COLO668 (cell line): ENCODE data around the gene RGR.
"Not testable (repeated sequence)": the region's sequence is repeated elsewhere in the genome, so short reads cannot be mapped to it uniquely, and the experiment has no call there.

Experiments used
- DNase-seq: peaks from one replicate; lab custom pipeline; 2025; ENCODE audit not compliant: unreplicated experiment; lab: John Stamatoyannopoulos, UW

RGR gene

DNA sequence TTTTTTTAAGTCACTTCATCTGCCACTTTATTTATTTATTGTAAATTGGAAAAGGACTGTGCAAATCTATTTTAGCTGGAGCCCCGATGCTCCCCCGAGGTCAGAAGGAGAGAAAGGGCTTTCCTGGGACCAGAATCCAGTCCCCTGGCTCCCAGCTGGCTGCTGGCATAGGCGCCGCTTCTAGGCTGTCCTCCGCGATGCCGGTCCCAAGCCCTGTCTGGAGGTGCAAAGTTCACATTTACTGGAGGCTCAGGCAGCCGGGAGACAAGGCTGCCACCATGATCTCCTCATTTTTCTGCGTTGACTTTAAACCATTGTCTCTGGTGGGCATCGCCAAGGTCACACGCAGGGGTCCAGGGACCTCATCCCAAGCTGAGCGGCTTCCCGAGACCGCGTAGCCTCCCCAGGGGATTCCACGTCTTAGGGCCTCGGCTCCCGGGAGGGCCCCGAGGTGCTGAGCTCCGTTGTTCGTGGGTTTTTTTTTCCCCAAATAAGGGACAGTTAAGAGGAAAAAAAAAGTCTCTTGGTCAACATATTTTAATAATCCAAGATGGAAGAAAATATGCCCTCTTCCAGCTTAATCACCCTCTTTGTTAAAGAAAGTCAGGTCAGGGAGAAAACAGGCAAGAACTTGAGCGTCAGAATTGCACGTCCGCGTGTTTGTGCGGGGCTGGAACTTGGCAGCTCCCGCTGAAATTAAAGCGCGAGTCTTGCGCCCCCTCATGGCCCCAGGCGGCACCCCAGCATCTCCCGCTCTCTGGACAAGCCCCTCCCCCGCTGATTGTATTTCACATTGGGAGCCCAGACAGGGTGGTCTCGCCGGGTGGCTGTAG lies 11.9 kb downstream of the RGR start:
- peak; percentile 23 for DNase-seq

DNA sequence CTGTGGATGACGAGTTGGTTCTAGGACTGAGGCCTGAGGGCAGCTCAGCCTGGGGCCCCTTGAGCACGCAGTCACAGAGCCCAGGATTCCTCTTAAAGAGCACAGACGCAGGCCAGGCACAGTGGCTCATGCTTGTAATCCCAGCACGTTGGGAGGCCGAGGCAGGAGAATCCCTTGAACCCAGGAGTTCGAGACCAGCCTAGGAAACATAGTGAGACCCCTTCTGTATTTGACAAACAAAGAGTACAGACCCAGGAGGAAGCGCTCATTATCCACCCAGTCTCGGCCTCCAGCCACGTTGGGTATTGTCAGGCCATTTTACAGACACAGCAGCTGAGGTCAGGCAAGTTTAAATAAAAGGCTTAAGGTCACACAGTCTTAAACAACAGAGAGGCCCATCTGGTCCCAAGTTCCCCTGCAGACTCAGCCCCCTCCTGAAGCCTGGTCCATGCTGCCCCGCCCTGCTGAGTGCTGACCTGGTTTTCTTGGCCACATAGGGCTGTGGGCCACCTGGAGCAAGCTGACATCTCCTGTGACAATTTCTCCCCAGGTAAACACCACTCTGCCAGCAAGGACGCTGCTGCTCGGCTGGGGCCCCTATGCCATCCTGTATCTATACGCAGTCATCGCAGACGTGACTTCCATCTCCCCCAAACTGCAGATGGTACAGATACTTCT lies 12.6 kb downstream of the RGR start:
- DNase-seq, result no peak

DNA sequence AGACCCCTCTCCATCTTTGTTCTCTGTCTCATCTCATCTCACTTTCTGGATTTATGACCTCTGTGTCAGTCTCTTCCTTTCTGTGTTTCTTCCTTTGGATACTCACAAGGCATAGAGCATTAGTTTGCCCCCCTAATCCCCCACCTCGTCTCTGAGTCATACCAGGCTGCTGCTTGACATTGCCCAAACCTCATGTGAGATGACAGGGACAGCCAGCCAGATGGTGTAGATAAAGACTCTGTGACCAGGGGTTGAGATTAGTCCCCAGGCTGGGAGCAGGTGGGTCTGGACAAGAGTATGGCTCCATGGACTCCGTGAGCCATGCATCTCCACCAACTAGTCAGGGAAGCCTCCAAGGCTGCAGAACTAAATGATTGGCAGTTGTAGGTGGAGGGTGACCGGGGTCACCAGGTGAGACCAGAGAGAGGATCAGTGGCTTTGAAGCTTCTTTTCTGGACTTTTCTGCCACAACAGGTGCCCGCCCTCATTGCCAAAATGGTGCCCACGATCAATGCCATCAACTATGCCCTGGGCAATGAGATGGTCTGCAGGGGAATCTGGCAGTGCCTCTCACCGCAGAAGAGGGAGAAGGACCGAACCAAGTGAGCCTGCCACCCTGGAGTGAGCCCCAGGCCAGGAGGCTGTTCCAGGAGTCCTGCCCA lies 13.3 kb downstream of the RGR start:
- no peak for DNase-seq

DNA sequence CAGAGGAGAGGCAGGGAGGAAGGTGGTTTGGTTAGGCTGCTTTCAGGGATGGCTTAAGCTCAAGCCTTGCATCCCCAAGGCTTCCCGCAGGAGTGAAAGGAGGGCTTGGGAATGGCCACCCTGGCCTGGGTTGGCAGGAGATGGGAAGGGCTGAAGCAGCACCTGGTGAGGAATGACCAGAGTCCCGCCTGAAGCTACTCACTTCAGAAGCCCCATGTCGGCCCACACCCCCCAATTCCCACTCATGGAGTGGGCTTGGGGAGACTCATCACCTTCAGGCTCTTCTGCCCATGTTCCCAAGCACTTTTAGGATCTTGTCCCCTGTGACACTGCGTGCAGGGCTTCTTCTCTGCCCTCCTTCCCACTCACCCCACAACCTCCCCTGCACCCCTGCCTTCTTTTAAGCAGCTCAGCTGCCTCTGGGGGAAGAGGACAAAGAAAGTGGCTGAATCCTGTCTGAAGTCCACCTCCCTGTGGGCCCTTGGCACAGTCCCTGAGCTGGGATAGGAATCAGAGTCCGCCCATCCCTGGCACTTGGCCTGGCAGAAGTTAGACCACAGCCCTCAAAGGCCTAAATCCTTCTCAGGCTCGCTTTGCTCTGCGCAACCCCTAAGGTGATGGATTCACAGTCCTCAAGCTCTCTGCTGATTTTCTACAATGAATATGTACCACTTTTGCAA lies 16.5 kb downstream of the RGR start:
- DNase-seq, result no peak

DNA sequence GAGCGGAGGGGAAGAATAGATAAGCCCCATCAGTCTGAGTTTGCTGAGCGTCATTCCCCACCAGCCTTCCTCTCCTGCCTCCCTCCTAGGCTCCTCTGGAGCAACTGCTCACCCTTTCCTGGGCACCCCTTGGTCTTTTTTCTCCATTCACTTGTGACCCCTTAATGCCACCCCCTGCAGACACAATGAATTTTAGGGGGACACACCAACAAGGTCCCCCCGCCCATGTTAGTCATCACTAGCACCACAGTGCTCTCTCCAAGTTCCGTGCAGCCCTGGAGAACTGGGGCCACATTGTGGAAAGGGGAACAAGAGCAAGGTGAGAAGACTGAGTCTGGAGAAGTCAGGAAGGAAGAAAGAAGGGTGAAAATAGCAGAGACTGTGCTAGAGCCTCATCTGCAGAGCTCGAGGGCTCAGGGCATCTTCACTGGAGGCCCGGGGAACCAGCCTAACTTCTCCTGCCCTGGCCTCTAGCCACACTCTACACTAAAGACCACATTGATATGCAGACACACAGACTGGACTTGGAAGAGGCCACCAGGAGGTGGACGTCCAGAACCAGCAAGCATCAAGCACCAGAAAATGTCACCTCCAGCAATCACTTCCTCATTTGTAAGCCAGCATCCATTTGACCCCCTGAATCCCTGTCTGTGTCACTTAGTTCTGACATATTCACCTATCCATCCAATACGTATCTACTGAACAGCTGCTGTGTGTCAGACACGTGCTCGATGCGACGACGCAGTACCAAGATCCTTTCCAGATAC lies 17.5 kb downstream of the RGR start:
- DNase-seq, result no peak

DNA sequence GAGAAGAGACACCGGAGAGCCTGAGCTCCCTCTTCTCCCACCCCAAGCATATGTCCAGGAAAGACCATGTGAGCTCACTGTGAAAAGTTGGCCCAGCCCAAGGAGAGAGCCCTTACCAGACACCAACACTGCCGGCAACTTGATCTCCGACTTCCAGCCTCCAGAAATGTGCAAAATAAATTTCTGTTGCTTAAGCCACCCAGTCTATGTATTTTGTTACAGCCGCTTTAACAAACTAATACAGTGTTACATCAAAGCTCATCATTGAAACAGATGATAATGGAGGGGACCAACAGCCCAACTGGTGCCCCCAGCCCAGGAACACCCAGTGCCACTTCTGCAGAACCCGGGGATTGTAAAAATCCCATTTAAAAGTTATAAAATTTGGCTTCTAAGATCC lies 18.9 kb downstream of the RGR start:
- DNase-seq, result no peak

DNA sequence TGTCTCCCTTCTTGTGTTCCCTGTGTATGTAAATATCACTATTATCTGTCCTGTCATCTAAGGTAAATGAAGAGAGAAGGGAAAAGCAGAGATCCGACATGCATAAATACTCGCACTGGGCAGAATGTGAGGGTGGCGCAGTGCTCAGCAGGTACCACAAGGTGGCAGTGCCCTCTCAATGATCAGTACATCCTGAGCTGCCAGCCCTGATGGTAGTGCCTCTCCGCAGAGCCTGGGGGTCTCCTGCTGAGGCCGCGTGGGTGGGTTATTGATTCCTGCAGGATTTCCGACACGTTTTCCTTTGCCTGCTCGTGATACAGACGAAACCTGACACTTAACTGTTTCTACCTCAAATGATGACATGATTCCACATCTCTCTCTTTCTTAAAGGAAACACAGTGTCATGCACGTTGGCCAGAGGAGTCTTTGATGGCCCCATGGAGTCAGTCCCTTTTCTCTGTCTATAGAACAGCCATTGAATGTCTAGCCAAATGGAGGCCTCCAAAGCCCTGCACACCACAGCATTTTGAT lies 19.8 kb downstream of the RGR start:
- peak; percentile 56 for DNase-seq

DNA sequence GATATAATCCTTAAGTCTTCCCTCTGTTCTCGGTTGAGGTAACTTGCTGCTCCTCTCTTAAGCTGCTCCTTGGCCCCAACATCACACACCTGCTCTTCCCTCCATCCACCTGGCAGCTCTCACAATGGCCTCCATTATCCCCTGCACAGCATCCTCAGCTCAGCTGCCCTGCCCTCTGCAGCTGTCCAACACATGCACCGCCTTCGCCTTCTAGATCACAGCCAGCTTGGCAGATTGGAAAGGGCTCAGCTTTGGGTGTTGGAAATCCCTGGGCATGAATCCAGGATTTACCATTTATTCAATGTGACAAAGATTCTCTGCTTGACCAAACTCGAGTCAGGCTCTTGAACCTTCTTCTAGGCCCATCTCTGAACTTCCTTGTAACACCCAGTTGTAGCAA lies 20.6 kb downstream of the RGR start:
- DNase-seq, result peak; percentile 45

DNA sequence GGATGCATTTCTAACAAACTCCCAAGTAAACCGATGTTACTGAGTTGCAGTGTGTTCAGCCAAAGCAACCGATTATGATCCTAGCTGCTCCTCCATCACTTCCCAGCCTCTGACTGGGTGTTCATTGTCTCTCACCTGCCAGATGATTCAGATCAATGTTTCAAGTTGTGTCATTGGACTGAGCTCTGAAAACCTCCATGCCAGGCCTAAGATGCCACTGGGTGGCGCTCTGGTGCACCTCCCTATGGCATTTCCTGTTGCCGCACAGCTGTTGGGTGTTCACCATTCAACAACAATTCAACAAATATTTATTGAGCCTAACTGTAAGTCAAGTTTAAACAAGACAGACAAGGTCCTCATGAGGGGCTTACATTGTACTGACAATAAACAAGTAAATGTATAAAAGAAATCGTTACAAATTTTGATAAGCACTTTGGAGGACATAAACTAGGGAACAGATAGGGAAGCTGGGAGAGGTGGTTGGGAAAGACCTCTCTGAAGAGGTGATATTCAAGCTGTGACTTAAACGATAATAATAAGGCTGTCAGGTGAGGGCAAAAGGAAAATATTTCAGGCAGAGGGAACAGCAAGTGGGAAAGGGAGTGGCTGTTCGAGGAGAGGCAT lies 22.8 kb downstream of the RGR start:
- DNase-seq, result peak; percentile 68

DNA sequence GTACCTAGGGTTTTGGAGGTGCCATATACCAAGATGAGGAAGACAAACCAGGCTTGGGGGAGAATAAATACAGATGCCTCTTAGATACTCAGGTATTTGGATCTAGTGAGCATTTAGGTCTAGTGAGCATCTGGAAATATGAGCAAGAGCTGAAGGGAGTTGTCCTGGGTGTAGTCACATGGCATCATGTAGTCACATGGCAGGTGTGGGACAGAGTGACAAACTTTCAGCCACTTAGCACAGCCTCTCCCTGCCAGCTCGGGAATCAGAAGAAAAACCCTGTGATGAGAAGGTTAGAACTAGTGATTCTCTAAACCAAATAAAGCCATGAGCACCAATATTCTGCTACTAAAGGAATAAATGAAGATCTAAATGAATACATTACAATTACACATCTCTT lies 24.3 kb downstream of the RGR start:
- no peak for DNase-seq

DNA sequence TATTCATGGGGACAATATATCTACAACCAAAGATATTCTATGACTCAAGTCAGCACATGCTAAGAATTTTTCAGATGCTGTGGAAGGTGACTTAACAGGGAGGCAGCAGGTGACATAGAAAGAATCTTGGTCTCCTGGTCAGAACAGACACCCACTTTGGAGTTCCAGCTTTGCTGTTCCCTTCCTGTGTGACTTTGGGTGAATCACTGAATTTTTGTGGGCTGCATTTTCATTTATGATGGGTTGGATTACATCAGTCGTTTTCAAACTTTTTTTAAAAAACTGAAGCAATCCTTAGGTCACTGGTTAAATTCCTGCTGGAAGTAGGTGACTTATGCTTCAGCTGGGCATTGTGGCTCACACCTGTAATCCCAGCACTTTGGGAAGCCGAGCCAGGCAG lies 24.9 kb downstream of the RGR start:
- DNase-seq, result no peak

DNA sequence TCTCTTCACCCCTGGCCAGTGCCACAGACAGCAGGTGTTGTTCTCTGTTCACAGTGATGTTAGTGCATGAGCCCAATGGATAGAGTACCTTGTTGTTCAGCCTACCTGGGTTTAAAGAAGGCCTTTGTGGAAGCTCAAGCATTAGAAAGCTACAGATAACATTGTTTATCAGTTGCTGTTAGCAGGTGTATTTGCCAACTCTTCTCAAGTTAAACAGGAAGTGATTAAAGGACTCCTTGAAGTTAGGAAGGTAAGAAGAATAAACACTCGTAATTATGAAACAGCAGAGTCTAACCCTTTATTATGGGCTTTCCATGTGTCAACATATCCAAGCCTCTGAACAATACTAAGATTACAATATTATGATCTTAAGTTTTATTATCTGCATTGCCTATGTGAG lies 25.9 kb downstream of the RGR start:
- peak; percentile 38 for DNase-seq

DNA sequence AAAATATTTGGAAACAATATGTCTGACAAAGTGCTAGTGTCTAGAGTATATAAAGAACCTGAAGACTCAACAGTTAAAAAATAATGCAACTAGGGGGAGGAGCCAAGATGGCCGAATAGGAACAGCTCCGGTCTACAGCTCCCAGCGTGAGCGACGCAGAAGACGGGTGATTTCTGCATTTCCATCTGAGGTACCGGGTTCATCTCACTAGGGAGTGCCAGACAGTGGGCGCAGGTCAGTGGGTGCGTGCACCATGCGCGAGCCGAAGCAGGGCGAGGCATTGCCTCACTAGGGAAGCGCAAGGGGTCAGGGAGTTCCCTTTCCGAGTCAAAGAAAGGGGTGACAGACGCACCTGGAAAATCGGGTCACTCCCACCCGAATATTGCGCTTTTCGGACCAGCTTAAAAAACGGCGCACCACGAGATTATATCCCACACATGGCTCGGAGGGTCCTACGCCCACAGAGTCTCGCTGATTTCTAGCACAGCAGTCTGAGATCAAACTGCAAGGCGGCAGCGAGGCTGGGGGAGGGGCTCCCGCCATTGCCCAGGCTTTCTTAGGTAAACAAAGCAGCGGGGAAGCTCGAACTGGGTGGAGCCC lies 35.1 kb downstream of the RGR start:
- not testable (repeated sequence) for DNase-seq

DNA sequence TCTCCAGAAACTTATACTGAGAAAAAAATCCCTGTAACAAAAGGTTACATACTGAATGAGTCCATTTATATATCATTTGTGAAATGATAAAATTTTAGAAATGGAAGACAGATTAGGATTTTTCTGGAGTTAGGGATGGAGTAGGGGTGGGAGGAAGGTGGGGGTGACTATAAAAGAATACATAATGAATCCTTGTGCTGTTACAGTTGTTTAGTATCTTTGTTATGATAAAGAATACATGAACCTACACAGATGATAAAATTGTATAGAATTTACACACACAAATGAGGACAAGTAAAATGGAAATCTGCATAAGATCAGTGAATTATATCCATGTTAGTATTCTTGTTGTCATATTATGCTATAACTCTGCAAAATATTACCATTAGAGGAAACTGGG lies 41.8 kb downstream of the RGR start:
- no peak for DNase-seq

DNA sequence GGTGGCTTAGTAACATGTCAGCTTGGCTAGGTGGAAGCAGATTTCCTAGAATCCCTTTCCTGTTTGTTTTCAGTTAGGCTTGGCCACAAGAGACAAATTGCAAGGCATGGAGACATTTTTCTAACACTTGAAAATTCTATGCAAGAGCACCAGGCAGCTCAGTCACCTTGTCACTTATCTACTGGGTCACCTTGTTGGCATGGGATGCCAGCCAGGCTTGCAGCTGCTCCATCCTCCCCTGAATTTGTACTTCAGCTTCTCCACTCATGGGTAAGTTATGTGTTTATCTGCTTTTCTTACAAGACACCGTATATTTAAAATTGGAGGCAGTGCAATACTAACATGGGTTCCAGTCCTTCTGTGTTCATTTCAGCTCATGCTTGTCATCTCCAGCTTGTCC lies 43.3 kb downstream of the RGR start:
- no peak for DNase-seq

DNA sequence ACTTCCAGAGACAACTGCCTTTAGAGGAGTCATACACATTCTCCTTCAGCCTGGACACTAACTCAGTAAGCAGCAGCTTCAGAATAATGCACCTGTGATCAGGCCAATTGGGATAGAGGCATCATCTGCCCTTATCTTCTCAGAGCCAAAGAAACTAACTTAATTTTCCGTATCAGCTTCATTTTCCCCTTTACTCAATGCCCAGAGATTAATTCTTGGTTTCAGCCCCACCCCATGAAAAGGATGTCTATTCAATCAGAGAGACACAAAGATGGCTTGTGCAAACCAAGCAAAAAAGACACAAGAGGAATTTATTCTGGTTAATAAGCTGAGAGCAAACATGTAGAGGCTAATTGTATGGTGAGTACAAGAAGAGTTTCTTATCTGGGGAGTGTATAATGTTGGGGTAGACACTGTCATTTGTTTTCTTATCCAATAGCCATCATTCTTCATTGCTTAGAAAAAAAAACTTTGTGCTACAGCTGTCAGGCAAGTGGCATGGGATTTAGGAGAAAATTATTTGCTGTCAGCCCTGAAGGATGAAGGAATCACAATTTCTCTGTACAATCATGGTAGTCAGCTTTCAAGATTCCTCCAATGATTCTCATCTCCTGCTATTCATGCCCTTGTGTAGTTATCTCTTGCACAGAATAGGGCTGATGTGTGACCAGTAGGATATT lies 44.8 kb downstream of the RGR start:
- DNase-seq, result no peak

DNA sequence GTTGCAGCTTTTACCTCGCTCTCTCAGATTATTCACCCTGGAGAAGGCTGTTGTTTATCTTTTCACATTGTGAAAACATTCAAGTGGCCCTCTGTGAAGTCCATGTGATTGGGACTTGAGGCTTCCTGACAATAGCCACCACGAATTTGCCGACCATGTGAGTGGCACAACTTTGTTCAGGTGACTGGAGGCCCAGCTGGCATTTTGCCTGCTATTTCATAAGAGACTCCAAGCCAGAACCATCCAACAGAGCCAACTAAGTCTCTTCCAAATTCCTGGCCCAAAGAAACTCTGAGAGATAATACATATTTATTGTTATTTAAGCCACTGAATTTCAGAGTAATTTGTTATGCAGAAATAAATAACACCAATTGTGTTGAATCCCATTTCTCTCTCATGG lies 45.4 kb downstream of the RGR start:
- DNase-seq, result no peak

DNA sequence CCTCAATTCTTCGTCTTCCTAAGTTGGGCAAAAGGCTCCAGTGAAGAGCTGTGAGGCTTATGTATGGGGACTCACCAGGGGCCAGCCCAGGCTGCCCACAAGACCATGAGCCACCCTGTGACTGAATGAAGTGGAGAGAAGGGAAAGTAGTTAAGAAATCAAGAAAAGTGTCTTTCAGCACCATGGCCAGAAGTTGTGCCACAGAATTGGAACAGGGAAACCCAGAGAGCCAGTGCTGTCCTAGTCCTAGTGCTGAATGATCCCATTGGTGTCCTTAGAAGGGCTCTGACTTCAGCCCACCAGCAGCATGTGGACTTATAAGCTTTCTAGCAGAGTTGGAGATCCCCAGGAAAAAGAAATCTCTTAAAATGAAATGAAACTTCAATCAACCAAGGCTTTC lies 46.5 kb downstream of the RGR start:
- DNase-seq, result no peak

DNA sequence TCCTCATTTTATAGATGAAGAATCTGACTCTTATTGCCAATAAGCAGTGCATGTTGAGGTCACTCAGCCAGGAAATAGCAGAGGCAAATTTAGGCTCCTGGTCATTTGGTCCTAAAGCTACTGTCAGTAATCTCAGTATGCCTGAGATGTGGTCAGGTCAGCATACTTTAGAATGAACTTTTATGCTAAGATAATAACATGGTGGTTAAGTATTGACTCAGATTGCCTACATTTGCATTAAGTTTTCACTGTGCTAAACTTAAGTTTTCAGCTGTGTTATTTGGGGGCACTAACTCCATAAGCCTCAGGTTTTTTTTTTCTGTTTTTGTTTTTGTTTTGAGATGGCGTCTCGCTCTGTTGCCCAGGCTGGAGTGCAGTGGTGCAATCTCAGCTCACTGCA lies 47.6 kb downstream of the RGR start:
- no peak for DNase-seq
